Activated CD4-positive, alpha-beta T cell treated with anti-CD3 and anti-CD28 coated beads for 1 hour (primary cell): ENCODE measurements around the gene MYO18B.

Experiments
- DNase-seq: peaks from one replicate; pipeline ENCODE4 v3.0.0-alpha.2; 2020

MYO18B gene

GRCh38 chr22:25909614-25910387 lies 167.8 kb downstream of the MYO18B start:
- DNase-seq, result no peak

GRCh38 chr22:25911243-25911972 lies 169.4 kb downstream of the MYO18B start:
- no peak for DNase-seq

- DNase-seq, result no peak
Measured at GRCh38 chr22:25919452-25919851, 177.5 kb downstream of the MYO18B start.

- no peak for DNase-seq
Measured at GRCh38 chr22:25922141-25922540, 180.2 kb downstream of the MYO18B start.

- DNase-seq, result no peak
Measured at GRCh38 chr22:25923914-25924313, 181.9 kb downstream of the MYO18B start.

- no peak for DNase-seq
Measured at GRCh38 chr22:25928038-25928437, 186.1 kb downstream of the MYO18B start.

GRCh38 chr22:25929321-25929878 lies 187.4 kb downstream of the MYO18B start:
- no peak for DNase-seq

GRCh38 chr22:25930083-25930482 lies 188.1 kb downstream of the MYO18B start:
- DNase-seq, result no peak

GRCh38 chr22:25930788-25931310 lies 188.9 kb downstream of the MYO18B start:
- DNase-seq, result no peak

- DNase-seq, result no peak
Measured at GRCh38 chr22:25933158-25933788, 191.3 kb downstream of the MYO18B start.

GRCh38 chr22:25935266-25936058 lies 193.5 kb downstream of the MYO18B start:
- DNase-seq, result no peak

- no peak for DNase-seq
Measured at GRCh38 chr22:25938151-25938550, 196.2 kb downstream of the MYO18B start.

GRCh38 chr22:25939384-25939783 lies 197.4 kb downstream of the MYO18B start:
- DNase-seq, result no peak

GRCh38 chr22:25940479-25940878 lies 198.5 kb downstream of the MYO18B start:
- DNase-seq, result no peak

GRCh38 chr22:25941365-25941960 lies 199.5 kb downstream of the MYO18B start:
- DNase-seq, result no peak

GRCh38 chr22:25942115-25942855 lies 200.3 kb downstream of the MYO18B start:
- DNase-seq, result no peak

- no peak for DNase-seq
Measured at GRCh38 chr22:25942856-25943411, 200.9 kb downstream of the MYO18B start.

GRCh38 chr22:25950111-25950510 lies 208.1 kb downstream of the MYO18B start:
- no peak for DNase-seq

GRCh38 chr22:25953276-25953675 lies 211.3 kb downstream of the MYO18B start:
- DNase-seq, result no peak

- DNase-seq, result no peak
Measured at GRCh38 chr22:25953919-25954318, 211.9 kb downstream of the MYO18B start.

- DNase-seq, result no peak
Measured at GRCh38 chr22:25955323-25955722, 213.3 kb downstream of the MYO18B start.
